H1 (cell line): Measurements from ENCODE around the gene IL31RA. TPM values are rescaled to one million over a fixed set of nuclear protein-coding genes. Genes with fewer than 3 reads are reported as not detected.

ENCODE experiments used
- CTCF ChIA-PET: fragments of 300-600 bp; sonication (Branson Sonifier 250); formaldehyde crosslinking; loops from one replicate; lab custom pipeline; 2021; ENCODE audit not compliant: partially characterized antibody; lab: Charles Lee
- POLR2A ChIA-PET: fragments of 300-600 bp; sonication (Branson Sonifier 250); formaldehyde crosslinking; loops from one replicate; lab custom pipeline; 2021; ENCODE audit warnings: inconsistent platforms; ENCODE audit not compliant: partially characterized antibody; lab: Charles Lee
- DNase-seq, 2 experiments: peaks; one replicate each; pipeline versions ENCODE4 v3.0.0 to v3.0.0-alpha.2; 2010 to 2022; ENCODE audit warnings: low spot score in 2 of 2, low read depth in 1 of 2, mixed read lengths in 1 of 2
- FAIRE-seq: peaks from 2 replicates; lab custom pipeline; 2011; peaks lifted over from hg19 to GRCh38; lab: Jason Lieb, UNC
- H2AFZ ChIP-seq: 2 replicates; pipeline ENCODE4 v1.8.1; 2012; ENCODE audit warnings: low read length, inconsistent platforms
- H2AK5ac ChIP-seq: 2 replicates; pipeline ENCODE4 v1.6.1; 2013; ENCODE audit warnings: low read depth, low read length
- H2BK120ac ChIP-seq: replicated peaks from 2 replicates; pipeline ENCODE3; 2013; ENCODE audit warnings: low read depth, low read length, inconsistent platforms
- H2BK12ac ChIP-seq: 2 replicates; pipeline ENCODE4 v1.6.1; 2013; ENCODE audit warnings: low read depth, low read length
- H2BK15ac ChIP-seq: 2 replicates; pipeline ENCODE4 v1.6.1; 2013; ENCODE audit warnings: low read length
- H2BK20ac ChIP-seq: 2 replicates; pipeline ENCODE4 v1.6.1; 2013; ENCODE audit warnings: low read length
- H2BK5ac ChIP-seq: 2 replicates; pipeline ENCODE4 v1.6.1; 2013; ENCODE audit warnings: low read depth, low read length
- H3K14ac ChIP-seq: 2 replicates; pipeline ENCODE4 v1.6.1; 2013; ENCODE audit warnings: inconsistent platforms; ENCODE audit not compliant: insufficient read length
- H3K18ac ChIP-seq: 2 replicates; pipeline ENCODE4 v1.6.1; 2013; ENCODE audit warnings: low read length; ENCODE audit errors: extremely low read depth
- H3K23ac ChIP-seq: 2 replicates; pipeline ENCODE4 v1.6.1; 2013; ENCODE audit warnings: inconsistent platforms; ENCODE audit not compliant: insufficient read length
- H3K23me2 ChIP-seq: 2 replicates; pipeline ENCODE4 v1.6.1; 2013; ENCODE audit warnings: low read depth, low read length
- H3K27ac ChIP-seq: 2 replicates; pipeline ENCODE4 v1.6.1; 2011; ENCODE audit warnings: low read depth, low read length, inconsistent platforms
- H3K27me3 ChIP-seq, 4 experiments: replicated peaks in 1 of 4; 1 replicate in 1 of 4; 2 replicates in 3 of 4; pipeline versions ENCODE4 v1.6.1 to v1.8.1; 2011 to 2013; ENCODE audit warnings: low read length in 3 of 4, mild to moderate bottlenecking in 3 of 4, inconsistent platforms in 2 of 4, mixed read lengths in 2 of 4, moderate library complexity in 1 of 4; ENCODE audit not compliant: control insufficient read depth in 3 of 4, insufficient read depth in 3 of 4; ENCODE audit errors: extremely low read depth in 1 of 4
- H3K36me3 ChIP-seq, 4 experiments: 2 replicates each; pipeline versions ENCODE4 v1.6.1 to v1.8.1; 2011 to 2013; ENCODE audit warnings: mild to moderate bottlenecking in 4 of 4, low read length in 3 of 4, moderate library complexity in 2 of 4, control low read depth in 1 of 4, inconsistent platforms in 1 of 4; ENCODE audit not compliant: insufficient read depth in 4 of 4, control insufficient read depth in 2 of 4
- H3K4ac ChIP-seq: replicated peaks from 2 replicates; pipeline ENCODE3; 2013; ENCODE audit warnings: low read length, low read depth, mixed read lengths, inconsistent platforms; ENCODE audit not compliant: insufficient read length
- H3K4me1 ChIP-seq, 4 experiments: replicated peaks in 1 of 4; 1 replicate in 1 of 4; 2 replicates in 3 of 4; pipeline versions ENCODE4 v1.6.1 to v1.8.1; 2011 to 2013; ENCODE audit warnings: low read length in 3 of 4, inconsistent platforms in 2 of 4, mixed read lengths in 1 of 4; ENCODE audit not compliant: insufficient read depth in 4 of 4, control insufficient read depth in 3 of 4
- H3K4me2 ChIP-seq, 2 experiments: 2 replicates each; pipeline versions ENCODE4 v1.6.1 to v1.8.1; 2011 to 2013; ENCODE audit warnings: low read depth in 2 of 2, low read length in 2 of 2, control low read depth in 1 of 2, inconsistent platforms in 1 of 2, mild to moderate bottlenecking in 1 of 2; ENCODE audit not compliant: insufficient read depth in 1 of 2
- H3K4me3 ChIP-seq, 4 experiments: fragments of 200-600, 300-600 bp in 1 of 4; sonication (generic), shearing (Covaris generic), sonication (Bioruptor Twin) in 1 of 4; 2 replicates each; pipeline versions ENCODE4 v1.5.1 to v1.8.1; 2011 to 2016; ENCODE audit warnings: low read length in 4 of 4, low read depth in 3 of 4, control low read depth in 2 of 4, inconsistent platforms in 2 of 4, mild to moderate bottlenecking in 2 of 4, mixed read lengths in 1 of 4, moderate library complexity in 1 of 4; ENCODE audit not compliant: insufficient read depth in 2 of 4; ENCODE audit errors: extremely low read depth in 1 of 4
- H3K56ac ChIP-seq: replicated peaks from 2 replicates; pipeline ENCODE3; 2013; ENCODE audit warnings: low read depth, mild to moderate bottlenecking, mixed read lengths, low read length, inconsistent platforms; ENCODE audit not compliant: insufficient read length
- H3K79me1 ChIP-seq: 2 replicates; pipeline ENCODE4 v1.6.1; 2013; ENCODE audit warnings: low read depth, low read length, control low read depth
- H3K79me2 ChIP-seq, 2 experiments: 2 replicates each; pipeline versions ENCODE4 v1.6.1 to v1.8.1; 2012 to 2013; ENCODE audit warnings: low read length in 2 of 2, mild to moderate bottlenecking in 2 of 2, inconsistent platforms in 1 of 2; ENCODE audit not compliant: insufficient read depth in 2 of 2, control insufficient read depth in 1 of 2
- H3K9ac ChIP-seq, 4 experiments: replicated peaks in 1 of 4; 1 replicate in 1 of 4; 2 replicates in 3 of 4; pipeline versions ENCODE4 v1.6.1 to v1.8.1; 2011 to 2013; ENCODE audit warnings: low read depth in 3 of 4, low read length in 3 of 4, control low read depth in 2 of 4, mild to moderate bottlenecking in 2 of 4, moderate library complexity in 2 of 4, inconsistent platforms in 1 of 4; ENCODE audit errors: extremely low read depth in 1 of 4
- H3K9me3 ChIP-seq, 2 experiments: 2 replicates each; pipeline versions ENCODE4 v1.6.1 to v1.8.1; 2012 to 2013; ENCODE audit warnings: mild to moderate bottlenecking in 2 of 2, moderate library complexity in 2 of 2, control low read depth in 1 of 2, inconsistent platforms in 1 of 2, low read depth in 1 of 2, low read length in 1 of 2, mixed read lengths in 1 of 2; ENCODE audit not compliant: insufficient read depth in 2 of 2
- H4K20me1 ChIP-seq, 2 experiments: replicated peaks in 1 of 2; 2 replicates each; pipeline versions ENCODE3 to v1.8.1; 2011 to 2013; ENCODE audit warnings: inconsistent platforms in 2 of 2, low read length in 2 of 2, mild to moderate bottlenecking in 1 of 2; ENCODE audit not compliant: insufficient read depth in 2 of 2, control insufficient read depth in 1 of 2
- H4K5ac ChIP-seq: 2 replicates; pipeline ENCODE4 v1.6.1; 2013; ENCODE audit warnings: low read length, low read depth, mixed read lengths, inconsistent platforms; ENCODE audit not compliant: insufficient read length
- H4K8ac ChIP-seq: 2 replicates; pipeline ENCODE4 v1.8.0; 2013; ENCODE audit warnings: mild to moderate bottlenecking, moderate library complexity, low read length, inconsistent platforms; ENCODE audit not compliant: insufficient read depth; ENCODE audit errors: extremely low read depth
- H4K91ac ChIP-seq: replicated peaks from 2 replicates; pipeline ENCODE3; 2013; ENCODE audit warnings: low read length, mixed read lengths, inconsistent platforms; ENCODE audit not compliant: insufficient read length
- MAFK ChIP-seq: IDR thresholded peaks from 2 replicates; pipeline ENCODE4 v1.6.1; 2012; ENCODE audit warnings: low read depth, mild to moderate bottlenecking, improper control_type of control experiment, low read length
- NANOG ChIP-seq: IDR thresholded peaks from 2 replicates; pipeline ENCODE4 v1.6.1; 2011; ENCODE audit warnings: low read length, low read depth, mild to moderate bottlenecking, inconsistent platforms; ENCODE audit not compliant: insufficient read depth, poor library complexity, severe bottlenecking
- SIN3A ChIP-seq, 2 experiments: IDR thresholded peaks in 1 of 2; conservative IDR thresholded peaks in 1 of 2; 2 replicates each; pipeline ENCODE4 v1.6.1; 2011 to 2012; ENCODE audit warnings: low read length in 2 of 2, improper control_type of control experiment in 1 of 2, low read depth in 1 of 2, mild to moderate bottlenecking in 1 of 2
- WGBS, 2 experiments: shearing (Covaris generic) in 1 of 2; methylation state at CpG; one replicate each; pipeline versions ENCODE4 v1.1.6 to v1.1.7; 2013 to 2015; ENCODE audit warnings: low lambda C conversion rate in 2 of 2, mixed read lengths in 2 of 2, inconsistent platforms in 1 of 2, low coverage in 1 of 2, missing lambda C conversion rate in 1 of 2; ENCODE audit not compliant: insufficient replicate concordance in 2 of 2, insufficient coverage in 1 of 2, insufficient read length in 1 of 2; ENCODE audit errors: extremely low coverage in 1 of 2, missing lambda C conversion rate in 1 of 2; 5-methylcytosine and 5-hydroxymethylcytosine counted together
- polyA plus RNA-seq, 7 experiments: library from polyadenylated mRNA; depleted of rRNA in 3 of 7; stranded (reverse) in 5 of 7; unstranded in 2 of 7; fragments of >200 nt in 5 of 7; fragments of 200-250 nt in 2 of 7; gene quantifications; 1 replicate in 5 of 7; 2 replicates in 1 of 7; 4 replicates in 1 of 7; pipeline versions ENCODE4 v1.2.1 to v1.2.3, GENCODE V29; 2011 to 2013; ENCODE audit warnings: missing spikeins in 2 of 7, mixed read lengths in 2 of 7
- total RNA-seq: library from RNA; stranded (reverse); fragmentation: NEBNext Ultra II Directional; extraction: Animal tissue kit (Norgen Biotek cat#: 25700); gene quantifications from 2 replicates; pipeline ENCODE4 v1.2.1, GENCODE V29; 2021

The IL31RA gene
- total and polyA plus RNA-seq, 2 of the 8 experiments (the other 6 are each of a cell fraction or from before 2014, with no cell fraction given), result not detected

DNA sequence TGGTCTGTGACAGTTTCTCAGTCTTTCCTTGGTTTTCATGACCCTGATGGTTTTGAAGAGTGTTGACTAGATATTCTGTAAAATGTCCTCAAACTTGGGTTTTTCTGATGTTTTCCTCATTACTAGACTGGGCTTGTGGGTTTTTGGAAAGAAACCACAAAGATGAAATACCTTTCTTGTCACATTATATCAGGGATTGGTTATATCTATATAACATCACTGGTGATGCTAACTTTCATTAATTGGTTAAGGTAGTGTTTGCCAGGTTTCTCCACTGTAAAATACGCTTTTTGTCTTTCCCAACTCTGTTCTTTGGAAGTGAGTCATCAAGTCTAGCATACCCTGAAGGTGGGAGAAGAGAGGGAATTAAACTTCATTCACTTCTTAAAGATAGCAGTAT lies 3.3 kb upstream of the IL31RA start:
- H3K36me3 ChIP-seq, result no peaks in the 10 kb centered on the region
- H4K8ac ChIP-seq, result no peak overlapping the region
- no peak overlapping the region for H2AK5ac ChIP-seq
- H3K4ac ChIP-seq, result no peak overlapping the region
- H3K56ac ChIP-seq, result no peak overlapping the region
- no peaks in the 10 kb centered on the region for H3K79me2 ChIP-seq
- H2BK12ac ChIP-seq, result no peak overlapping the region
- no peaks in the 10 kb centered on the region for H3K4me1 ChIP-seq
- no peak overlapping the region for H3K9ac ChIP-seq
- H3K27me3 ChIP-seq, result no peaks in the 10 kb centered on the region
- H2AFZ ChIP-seq, result no peak overlapping the region
- ChIA-PET POLR2A (no interaction called here), CTCF (no interaction called here)
- H2BK5ac ChIP-seq, result no peak overlapping the region
- 96% methylated on average over 1 of the region's 1 CpG; no CpG with 5 or more reads in 1 of the 2 experiments for WGBS, 2 experiments
- no peak overlapping the region for H3K4me3 ChIP-seq
- no peak overlapping the region for H4K5ac ChIP-seq
- H3K18ac ChIP-seq, result no peak overlapping the region
- no peak for TF ChIP-seq MAFK
- no peak for TF ChIP-seq SIN3A (conservative IDR thresholded peaks at IDR 0.05 in 1 of 2, IDR thresholded peaks at IDR 0.05 in 1 of 2; ENCODE audit: low read depth in 1 of 2, low read length in 2 of 2)
- TF ChIP-seq NANOG, result no peak
- H3K23me2 ChIP-seq, result no peaks in the 10 kb centered on the region
- no peak overlapping the region for H2BK15ac ChIP-seq
- no peak overlapping the region for H2BK20ac ChIP-seq
- H3K4me2 ChIP-seq, result no peak overlapping the region
- H3K27ac ChIP-seq, result no peak overlapping the region
- no peaks in the 10 kb centered on the region; a peak in 1 of 4 replicates for H3K9me3 ChIP-seq
- no peaks in the 10 kb centered on the region for H4K20me1 ChIP-seq
- no peak overlapping the region for H2BK120ac ChIP-seq
- H3K23ac ChIP-seq, result no peak overlapping the region
- H4K91ac ChIP-seq, result no peak overlapping the region
- DNase-seq, result no peak
- no peaks in the 10 kb centered on the region for H3K79me1 ChIP-seq
- H3K14ac ChIP-seq, result no peak overlapping the region
- no peak for FAIRE-seq
